HG03442 (cell line): Measurements from ENCODE around the gene PDCL2.
"Not testable (repeated sequence)": the region's sequence is repeated elsewhere in the genome, so short reads cannot be mapped to it uniquely, and the experiment has no call there.

Source experiments
- ATAC-seq: cut with Tn5 transposase; IDR thresholded peaks from one replicate; pipeline ENCODE4 v1.9.1; 2021; ENCODE audit warnings: mild to moderate bottlenecking, moderate library complexity; ENCODE audit not compliant: unreplicated experiment

The PDCL2 gene, protein sequence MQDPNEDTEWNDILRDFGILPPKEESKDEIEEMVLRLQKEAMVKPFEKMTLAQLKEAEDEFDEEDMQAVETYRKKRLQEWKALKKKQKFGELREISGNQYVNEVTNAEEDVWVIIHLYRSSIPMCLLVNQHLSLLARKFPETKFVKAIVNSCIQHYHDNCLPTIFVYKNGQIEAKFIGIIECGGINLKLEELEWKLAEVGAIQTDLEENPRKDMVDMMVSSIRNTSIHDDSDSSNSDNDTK

DNA sequence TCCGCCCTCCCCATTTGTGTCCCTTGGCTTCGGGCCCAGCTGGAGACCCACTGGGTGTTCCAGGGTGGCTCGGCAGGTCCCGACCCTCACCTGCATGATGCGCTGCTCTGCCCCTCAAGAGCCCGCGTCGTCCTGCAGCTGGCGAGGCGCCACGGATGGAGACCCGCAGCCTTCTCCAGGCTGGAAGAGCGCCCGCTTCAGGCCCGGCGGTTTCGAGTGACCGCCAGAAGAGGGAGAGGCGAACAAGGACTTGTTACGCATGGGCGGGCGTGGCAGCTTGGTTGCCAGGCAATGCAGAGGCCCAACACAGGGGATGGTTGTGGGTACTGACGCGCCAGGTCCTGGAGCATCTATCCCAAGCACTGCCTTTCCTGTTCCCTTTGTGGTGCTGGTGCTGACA, at the start of gene PDCL2:
Gene PDCL2 (minus strand): TSS at position 232 of the 400 bp plus-strand sequence. CDS start 136 bp downstream, at position 96.
- ATAC-seq, result no peak

DNA sequence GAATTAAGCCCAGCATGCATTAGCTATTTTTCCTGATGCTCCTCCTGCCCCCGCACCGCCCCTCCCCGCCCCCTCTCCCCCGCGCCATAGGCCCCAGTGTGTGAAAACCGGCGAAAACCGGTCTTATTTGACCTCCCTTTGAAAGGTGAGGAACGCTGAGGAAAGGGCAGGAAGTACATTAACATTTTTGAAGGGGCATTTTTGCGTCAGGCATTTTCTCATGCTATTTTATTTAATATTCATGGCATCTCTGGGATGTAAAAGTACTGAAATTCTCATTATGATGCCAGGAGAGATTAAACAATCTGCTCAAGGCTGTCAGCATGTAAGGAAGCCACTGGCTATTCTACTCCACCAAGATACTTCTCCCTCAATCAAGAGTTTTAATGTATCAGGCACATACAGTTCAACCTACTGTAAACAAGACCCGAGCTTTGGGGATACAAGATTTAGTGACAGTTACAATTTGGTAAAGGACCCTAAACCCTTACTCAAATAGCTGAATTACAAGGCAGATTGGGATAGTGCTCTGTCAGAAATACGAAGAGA, 45.3 kb upstream of the PDCL2 start:
- ATAC-seq, result no peak

DNA sequence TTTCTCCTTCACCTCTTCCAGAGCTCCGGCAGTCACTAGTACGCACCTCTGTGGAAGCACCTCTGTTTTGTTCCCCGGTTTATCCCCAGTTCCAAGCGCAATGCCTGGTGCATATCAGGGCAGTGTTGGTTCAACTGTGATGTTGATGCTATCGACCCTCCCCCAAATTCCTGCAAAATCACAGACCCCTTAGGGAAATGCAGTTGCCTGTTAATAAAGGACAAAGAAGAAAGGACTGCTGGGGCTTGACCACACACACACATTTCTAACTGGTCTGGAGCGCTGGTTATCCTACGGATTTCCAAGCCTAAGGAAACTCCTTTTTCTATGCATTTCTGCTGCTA, 44.6 kb upstream of the PDCL2 start:
- no peak for ATAC-seq

DNA sequence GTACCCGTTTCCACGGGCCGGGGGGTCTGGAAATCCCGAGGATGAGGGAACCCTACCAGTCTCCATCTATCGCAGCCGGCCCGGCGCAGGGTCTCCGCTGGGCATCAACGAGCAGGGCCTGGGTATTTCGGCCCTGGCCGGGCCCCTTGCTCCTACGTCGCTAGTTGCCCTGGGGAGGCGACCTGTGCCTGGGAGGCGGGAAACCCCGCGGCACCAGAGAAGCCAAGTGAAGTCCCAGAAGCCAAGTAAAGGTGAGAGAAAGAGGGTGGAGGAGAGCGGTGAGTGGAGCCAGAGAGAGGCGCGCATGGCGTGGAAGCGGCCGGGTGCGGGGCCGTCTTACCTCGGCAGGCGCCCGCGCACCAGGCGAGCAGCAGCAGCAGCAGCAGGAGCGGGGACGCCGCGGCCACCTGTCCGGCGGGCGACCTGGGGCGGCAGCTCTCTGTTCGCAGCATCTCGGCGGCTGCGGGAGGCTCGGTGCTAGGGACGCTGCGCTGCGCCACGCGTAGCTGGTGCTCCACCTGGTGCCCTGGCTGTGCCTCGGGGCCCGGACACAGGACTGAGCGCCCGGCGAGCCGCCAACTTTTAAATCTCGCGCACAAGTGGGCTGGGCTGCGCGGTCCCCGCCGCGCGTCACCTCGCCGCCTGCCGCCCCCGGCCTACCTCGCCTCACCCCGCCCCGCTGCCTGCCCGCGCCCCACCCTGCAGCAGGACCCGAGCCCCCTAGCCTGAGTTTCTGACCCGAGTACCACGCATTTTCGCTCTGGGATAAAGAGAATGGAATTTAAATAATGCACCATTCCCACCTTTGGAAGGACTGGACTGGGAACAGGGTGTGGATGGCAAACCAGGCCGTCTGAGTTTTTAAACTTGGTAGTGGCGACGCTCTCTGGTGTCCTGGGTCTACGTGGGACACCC, 44.0 kb upstream of the PDCL2 start, which contains the start of gene NMU:
Gene NMU (minus strand): TSS at position 558 of the 915 bp plus-strand sequence. CDS start 106 bp downstream, at position 452.
- ATAC-seq, result peak; percentile 74

DNA sequence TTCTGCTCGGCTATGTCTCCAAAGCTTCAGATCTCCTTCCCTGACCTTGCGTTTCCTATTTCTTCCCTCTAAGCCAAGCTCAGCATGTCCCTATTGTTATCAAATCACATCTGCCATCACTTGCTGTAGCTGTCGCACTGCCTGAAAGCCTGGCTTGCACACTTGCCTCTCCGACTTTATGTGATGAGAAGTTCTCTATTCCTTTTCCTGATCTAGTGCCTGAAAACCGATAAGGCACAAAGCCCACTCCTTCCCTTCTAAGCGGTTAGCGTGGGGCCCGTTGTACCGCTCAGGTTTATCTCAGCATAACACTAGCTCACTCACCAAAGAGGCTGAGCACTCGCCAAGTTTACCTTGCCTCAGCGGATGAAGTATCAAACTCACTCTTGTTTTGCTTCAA, 43.2 kb upstream of the PDCL2 start:
- peak; percentile 15 for ATAC-seq

DNA sequence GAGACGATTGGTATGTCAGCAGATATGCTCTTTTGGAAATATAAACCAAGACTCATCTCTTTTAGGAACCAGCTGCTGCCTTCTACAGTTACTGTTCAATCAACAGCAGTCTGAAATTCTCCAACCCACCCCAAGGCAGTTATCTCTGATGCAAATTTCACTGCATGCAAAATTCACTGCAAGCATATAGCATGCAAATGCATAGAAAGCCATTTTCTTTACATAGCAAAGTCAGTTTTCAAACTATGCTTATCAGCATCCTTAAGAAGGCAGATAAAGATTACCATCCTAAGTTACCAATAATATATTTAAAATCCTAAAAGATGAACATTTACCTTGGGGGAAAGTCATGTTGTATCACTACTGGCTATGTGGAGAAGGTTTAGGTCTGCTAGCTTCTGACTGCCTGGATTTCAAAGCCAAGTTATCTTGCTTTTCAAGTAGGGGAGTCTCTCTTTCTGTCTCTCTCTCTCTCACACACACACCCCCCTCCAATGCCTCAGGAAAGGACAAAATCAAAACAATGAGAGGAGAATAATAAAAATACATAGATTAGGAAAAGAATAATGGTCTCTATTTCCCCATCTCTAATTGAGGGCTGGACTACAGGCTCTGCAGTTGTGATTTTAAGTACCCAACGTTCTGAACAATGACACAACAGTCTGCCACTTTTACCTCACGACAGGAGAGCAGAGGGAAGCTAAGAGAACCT, 42.5 kb upstream of the PDCL2 start:
- ATAC-seq, result no peak

DNA sequence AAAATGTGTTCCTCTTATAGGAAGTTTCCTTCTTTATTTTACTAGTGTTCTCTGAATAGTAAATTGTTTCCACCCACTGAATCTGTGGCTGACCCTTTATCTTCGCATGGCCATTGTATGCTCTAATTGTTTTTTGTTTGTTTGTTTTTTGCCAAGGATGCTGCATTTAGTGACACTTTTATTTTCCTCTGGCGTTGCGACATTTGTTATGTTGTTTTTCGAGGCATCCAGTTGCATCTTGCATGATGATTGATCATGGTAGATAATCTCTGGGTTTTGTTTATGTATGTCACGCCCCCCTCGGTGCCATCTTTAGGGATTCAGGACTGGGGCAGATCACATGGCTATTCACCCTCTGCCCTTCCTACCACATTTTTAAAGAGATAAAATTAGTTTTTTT, 41.9 kb upstream of the PDCL2 start:
- ATAC-seq, result no peak

DNA sequence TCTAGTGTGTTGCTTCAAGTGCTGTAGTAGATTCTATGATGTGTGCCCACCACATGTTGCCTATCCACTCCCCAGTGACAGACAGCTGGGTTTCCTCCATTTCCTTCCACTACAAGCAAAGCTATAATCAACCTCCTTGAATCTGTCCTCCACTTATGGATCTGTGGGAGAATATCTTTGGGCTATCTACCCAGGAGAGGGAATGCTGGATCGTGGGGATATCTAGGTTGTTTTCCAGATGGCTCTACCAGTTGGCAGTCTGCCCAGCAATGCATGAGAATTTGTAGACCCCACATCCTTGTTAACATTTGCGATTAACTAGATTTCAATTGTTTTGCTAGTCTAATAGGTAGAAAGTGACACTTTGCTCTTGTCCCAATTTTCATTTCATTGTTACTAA, 33.8 kb upstream of the PDCL2 start:
- no peak for ATAC-seq

DNA sequence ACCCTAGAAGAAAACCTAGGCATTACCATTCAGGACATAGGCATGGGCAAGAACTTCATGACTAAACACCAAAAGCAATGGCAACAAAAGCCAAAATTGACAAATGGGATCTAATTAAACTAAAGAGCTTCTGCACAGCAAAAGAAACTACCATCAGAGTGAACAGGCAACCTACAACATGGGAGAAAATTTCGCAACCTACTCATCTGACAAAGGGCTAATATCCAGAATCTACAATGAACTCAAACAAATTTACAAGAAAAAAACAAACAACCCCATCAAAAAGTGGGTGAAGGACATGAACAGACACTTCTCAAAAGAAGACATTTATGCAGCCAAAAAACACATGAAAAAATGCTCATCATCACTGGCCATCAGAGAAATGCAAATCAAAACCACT, 32.0 kb upstream of the PDCL2 start:
- ATAC-seq, result not testable (repeated sequence)

DNA sequence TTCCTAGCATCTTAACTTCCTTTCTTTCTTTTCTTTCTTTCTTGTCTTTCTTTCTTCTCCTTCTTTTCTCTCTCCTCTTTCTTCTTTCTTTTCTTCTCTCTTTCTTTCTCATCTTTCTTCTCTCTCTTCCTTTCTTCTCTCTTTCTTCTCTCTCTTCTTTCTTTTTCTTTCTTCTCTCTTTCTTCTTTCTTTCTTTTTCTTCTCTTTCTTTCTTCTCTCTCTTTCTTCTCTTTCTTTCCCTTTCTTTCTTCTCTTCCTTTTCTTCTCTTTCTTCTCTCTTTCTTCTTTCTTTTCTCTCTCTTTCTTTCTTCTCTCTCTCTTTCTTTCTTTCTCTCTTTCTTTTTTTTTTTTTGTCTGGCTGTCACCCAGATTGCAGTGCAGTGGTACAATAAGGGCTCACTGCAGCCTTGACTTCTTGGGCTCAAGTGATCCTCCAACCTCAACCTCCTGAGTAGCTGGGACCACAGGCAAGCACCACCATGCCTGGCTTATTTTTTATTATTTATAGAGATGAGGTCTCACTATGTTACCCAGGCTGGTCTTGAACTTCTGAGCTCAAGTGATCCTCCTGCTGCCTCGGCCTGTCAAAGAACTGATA, 26.6 kb upstream of the PDCL2 start:
- ATAC-seq, result no peak

DNA sequence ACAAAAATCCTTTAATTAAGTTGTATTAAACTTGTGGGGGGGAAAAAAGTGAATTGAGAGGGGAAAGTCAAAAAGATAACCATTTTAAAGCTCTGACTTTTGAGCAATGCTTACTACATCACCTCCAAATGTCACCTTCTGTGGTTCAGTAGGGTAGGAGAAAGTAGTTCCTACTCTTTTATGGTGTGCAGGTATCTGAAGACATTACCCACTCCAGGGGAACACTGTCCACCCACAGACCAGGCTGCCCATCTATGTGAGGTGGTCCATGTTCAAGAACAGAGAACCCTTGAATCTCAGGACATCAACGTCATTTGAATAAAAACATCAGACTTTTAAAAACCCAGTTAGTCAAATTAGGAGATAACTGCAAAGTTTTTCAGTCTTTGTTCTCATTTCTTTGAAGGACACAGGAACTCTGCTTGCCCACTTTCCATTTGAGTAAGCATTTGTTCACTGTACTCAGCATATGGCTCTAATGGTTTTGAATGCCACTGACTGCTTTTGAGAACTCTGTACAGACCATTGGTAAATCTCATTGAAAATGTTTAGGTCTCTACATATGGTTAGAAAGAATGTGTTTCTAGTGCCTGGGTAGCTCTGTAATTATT, 25.6 kb upstream of the PDCL2 start:
- peak; percentile 99 for ATAC-seq

DNA sequence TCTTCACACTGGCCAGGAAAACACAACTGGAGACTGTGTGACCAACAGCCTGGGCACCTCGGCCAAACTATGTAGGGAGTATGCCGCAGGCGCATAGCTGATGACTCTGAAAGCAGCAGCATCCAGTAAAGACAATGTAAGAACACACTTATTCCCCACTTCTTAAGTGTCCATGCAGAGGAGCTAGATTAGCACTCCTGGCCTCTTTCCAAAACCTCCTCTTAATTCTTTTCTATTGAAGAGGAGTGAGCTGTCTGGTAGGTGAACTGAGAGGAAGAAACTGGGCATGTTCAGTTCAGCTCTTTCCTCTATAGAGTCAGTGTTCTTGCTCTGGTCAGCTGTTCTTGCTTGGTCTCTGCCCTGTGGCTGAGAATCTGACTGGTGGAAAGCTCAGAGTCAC, 23.0 kb upstream of the PDCL2 start:
- ATAC-seq, result no peak

DNA sequence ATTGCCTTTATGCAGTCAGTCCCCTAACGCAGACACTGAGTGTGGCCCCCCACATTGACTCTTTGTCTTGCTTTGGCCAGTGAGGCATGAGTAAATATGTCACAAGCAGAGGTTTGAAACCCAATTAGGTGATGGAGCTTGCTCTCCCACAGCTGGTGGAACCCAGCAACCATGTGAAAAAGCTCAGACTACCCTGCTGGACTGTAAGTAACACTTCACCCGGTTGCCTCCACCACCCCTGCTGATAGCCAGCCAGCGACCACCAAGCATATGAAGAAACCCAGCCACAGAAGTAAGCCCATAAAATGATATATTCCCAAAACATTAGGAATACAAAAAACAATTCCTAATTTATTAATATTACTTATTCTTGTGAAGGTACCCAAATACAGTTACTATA, 21.6 kb upstream of the PDCL2 start:
- ATAC-seq, result no peak

DNA sequence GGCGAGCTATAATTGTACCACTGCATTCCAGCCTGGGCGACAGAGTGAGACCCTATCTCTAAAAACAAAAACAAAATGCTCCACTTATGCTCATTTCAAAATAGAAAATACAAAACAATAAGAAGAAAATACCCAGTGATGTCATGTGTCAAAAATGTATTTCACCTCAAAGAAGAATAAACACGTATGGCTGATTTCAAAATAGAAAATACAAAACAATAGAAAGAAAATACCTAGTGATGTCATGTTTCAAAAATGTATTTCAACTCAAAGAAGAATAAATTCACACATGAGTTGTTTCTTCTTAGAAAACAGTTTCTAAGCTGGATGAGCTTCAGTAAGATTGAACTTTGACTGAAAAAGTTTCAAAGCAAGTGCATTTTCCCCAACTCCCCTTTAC, 20.3 kb upstream of the PDCL2 start:
- ATAC-seq, result no peak

DNA sequence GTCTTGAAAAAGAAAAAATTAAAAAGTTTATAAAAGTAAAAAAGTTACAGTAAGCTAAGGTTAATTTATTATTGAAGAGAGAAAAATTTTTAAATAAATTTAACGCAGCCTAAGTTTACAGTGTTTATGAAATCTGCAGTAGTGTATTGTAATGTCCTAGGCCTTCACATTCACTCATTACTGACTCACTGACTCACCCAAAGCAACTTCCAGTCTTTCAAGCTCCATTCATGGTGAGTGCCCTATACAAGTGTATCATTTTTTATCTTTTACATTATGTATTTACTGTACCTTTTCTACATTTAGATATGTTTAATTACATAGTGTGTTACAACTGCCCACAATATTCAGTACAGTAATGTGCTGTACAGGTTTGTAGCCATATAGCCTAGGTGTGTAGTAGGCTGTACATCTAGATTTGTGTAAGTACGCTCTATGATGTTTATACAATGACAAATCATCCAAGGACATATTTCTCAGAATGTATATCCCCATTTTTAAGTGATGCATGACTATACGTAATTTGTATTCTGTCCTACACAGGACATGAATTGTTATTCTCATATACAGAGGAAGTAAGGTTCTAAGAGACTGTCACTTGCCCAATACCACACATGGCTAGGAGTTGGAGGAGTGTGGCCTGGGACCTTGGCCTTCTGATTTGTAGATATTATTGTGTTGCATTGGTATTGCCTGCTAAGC, 19.5 kb upstream of the PDCL2 start:
- ATAC-seq, result no peak

DNA sequence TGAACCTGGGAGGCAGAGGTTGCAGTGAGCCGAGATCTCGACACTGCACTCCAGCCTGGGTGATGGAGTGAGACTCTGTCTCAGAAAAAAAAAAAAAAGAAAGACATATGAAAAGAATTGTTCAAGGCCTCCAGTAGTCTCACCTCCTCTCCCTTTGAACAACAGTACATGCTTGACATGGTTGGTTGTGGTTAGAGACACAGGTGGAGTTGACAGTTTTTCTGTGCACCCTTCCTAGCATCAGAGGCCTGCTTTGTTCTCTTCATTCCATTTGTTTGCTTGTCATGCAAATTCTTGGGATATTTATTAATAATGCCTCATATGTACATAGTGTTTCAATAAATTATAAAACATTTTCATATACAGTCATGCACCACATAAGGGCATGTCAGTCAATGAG, 18.3 kb upstream of the PDCL2 start:
- ATAC-seq, result no peak

DNA sequence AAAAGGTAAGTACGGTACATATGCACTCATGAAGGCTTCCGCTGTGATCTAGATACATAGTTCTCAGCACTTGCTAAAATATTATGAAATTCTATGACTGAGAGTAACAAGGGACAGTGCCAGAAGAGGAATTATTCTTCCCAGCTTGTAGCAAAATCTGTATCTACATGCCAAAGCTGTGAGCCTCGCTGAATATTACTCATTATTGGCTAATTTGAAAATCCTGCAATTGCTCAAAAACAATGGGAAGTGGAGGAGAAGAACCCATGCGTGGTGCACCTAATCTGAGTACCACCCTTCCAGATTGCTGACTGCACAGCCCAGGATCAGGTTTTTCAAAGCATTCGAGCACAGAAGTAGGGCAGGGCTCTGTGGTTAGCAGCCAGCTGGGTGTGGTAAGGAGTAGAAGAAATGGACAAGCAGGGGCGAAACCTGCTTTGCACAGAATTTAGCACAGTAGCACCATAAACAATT, 17.4 kb upstream of the PDCL2 start:
- no peak for ATAC-seq

DNA sequence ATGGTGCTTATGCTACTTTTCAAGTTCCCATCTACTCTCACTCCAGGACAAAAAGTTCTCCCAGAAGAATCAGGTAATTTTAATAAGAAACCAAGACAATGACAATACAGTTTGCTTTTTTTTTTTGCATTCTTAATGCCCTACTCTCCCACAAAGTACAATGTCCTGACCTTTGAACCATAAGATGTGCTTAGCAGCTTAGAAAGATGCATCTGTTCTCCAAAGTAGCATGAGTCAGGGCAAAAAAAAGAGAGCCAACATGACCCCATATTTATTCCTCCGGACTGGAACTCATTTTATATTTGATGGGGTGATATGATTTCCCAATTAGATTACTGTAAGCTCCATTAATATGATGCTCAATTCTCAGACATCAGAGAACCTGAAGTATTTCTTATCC, 16.5 kb upstream of the PDCL2 start:
- ATAC-seq, result no peak

DNA sequence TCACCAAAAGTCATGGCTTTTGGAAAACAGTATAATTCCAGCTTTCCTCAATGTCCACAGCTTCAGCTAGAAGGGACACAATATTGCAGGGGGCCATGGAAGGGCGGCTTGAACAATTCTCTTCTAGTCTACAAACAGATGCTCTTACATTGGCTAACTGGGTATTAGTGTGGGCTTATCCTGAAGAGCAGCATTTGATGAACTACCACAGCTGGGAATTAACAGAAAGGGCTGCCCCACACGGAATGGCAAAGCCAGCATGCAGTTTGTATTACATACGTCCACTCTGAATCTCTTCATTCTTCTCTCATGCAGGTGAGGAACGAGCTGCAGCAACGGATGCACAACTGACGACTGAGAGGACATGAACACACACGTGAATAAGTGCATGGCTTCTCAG, 13.0 kb upstream of the PDCL2 start:
- ATAC-seq, result no peak

DNA sequence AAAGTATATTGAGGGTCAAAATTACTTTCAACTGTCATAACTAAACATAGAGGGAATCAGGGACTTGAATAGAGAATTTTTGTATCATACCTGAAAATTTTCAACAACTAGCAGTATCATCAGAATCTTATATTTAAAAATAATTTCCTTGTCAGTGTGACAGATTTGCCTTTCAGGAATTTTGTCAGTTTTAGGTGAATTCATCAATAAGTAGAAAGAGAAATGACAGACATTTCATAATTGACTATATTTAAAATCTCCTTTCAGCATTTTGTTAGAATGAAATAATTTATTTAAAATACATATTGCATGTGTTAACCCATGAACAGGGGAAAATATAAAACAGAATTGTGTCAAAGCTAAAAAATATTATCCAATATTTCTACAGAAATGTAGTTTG, 8.6 kb upstream of the PDCL2 start:
- ATAC-seq, result no peak
